Endothelial cell (in vitro differentiated cells): ENCODE results near the gene DDX10. TPM values are rescaled to one million over a fixed set of nuclear protein-coding genes. Genes with fewer than 3 reads are reported as not detected.

Experiments used
- DNase-seq: peaks from one replicate; pipeline ENCODE4 v3.0.0; 2021; ENCODE audit warnings: low spot score
- H3K27ac Mint-ChIP-seq: one replicate; pipeline ENCODE4 v1.8.0; 2021; ENCODE audit warnings: mixed read lengths, inconsistent platforms; ENCODE audit not compliant: unreplicated experiment
- H3K27me3 Mint-ChIP-seq: one replicate; pipeline ENCODE4 v1.8.0; 2021; ENCODE audit warnings: mild to moderate bottlenecking, moderate library complexity, mixed read lengths, inconsistent platforms; ENCODE audit not compliant: unreplicated experiment
- H3K36me3 Mint-ChIP-seq: one replicate; pipeline ENCODE4 v1.8.0; 2021; ENCODE audit warnings: mild to moderate bottlenecking, low read depth, mixed read lengths, inconsistent platforms; ENCODE audit not compliant: unreplicated experiment
- H3K4me1 Mint-ChIP-seq: one replicate; pipeline ENCODE4 v1.8.0; 2021; ENCODE audit warnings: mild to moderate bottlenecking, mixed read lengths, inconsistent platforms; ENCODE audit not compliant: unreplicated experiment
- H3K4me3 Mint-ChIP-seq: one replicate; pipeline ENCODE4 v1.8.0; 2021; ENCODE audit warnings: mild to moderate bottlenecking, mixed read lengths, inconsistent platforms; ENCODE audit not compliant: unreplicated experiment
- H3K9me3 Mint-ChIP-seq: one replicate; pipeline ENCODE4 v1.8.0; 2021; ENCODE audit warnings: mixed read lengths, inconsistent platforms; ENCODE audit not compliant: unreplicated experiment
- total RNA-seq: library from RNA; stranded (reverse); fragmentation: NEBNext Ultra II Directional; extraction: Animal tissue kit (Norgen Biotek cat#: 25700); gene quantifications from one replicate; pipeline ENCODE4 v1.2.1, GENCODE V29; 2021; ENCODE audit not compliant: unreplicated experiment
- TF ChIP-seq, protein P1 (sequence below): fragments of 200-600 bp; sonication (generic); IDR thresholded peaks from one replicate; pipeline ENCODE4 v1.5.0; 2021; ENCODE audit warnings: antibody characterized with exemption; ENCODE audit not compliant: unreplicated experiment

DDX10 gene
- total RNA-seq, 1 donor from 2014 or later, result 20.9 TPM

DNA sequence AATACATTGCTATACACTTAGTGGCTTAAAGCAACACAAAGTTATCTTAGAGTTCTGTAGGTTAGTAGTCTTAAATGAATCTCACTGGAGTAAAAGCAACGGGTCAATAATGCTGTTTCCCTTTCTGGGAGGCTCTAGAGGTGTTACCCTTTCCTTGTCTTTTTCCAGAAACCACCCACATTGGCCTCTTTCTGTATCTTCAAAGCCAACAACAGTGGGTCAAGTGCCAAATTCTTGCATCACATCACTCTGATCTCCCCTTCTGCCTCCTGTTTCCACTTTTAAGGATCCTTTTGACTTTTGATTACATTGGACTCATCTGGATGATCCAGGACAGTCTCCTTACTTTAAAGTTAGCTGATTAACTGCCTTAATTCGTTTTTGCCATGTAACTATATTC lies 93.6 kb downstream of the DDX10 start:
- Mint-ChIP-seq H3K4me3 (no peak overlapping the region), H3K9me3 (no peaks in the 10 kb centered on the region), H3K27me3 (peaks cover 3% of the 10 kb centered on the region), H3K4me1 (peaks cover 12% of the 10 kb centered on the region), H3K36me3 (no peaks in the 10 kb centered on the region), H3K27ac (no peak overlapping the region)
- DNase-seq, result no peak
- TF ChIP-seq, protein P1, sequence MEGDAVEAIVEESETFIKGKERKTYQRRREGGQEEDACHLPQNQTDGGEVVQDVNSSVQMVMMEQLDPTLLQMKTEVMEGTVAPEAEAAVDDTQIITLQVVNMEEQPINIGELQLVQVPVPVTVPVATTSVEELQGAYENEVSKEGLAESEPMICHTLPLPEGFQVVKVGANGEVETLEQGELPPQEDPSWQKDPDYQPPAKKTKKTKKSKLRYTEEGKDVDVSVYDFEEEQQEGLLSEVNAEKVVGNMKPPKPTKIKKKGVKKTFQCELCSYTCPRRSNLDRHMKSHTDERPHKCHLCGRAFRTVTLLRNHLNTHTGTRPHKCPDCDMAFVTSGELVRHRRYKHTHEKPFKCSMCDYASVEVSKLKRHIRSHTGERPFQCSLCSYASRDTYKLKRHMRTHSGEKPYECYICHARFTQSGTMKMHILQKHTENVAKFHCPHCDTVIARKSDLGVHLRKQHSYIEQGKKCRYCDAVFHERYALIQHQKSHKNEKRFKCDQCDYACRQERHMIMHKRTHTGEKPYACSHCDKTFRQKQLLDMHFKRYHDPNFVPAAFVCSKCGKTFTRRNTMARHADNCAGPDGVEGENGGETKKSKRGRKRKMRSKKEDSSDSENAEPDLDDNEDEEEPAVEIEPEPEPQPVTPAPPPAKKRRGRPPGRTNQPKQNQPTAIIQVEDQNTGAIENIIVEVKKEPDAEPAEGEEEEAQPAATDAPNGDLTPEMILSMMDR, result no peak

DNA sequence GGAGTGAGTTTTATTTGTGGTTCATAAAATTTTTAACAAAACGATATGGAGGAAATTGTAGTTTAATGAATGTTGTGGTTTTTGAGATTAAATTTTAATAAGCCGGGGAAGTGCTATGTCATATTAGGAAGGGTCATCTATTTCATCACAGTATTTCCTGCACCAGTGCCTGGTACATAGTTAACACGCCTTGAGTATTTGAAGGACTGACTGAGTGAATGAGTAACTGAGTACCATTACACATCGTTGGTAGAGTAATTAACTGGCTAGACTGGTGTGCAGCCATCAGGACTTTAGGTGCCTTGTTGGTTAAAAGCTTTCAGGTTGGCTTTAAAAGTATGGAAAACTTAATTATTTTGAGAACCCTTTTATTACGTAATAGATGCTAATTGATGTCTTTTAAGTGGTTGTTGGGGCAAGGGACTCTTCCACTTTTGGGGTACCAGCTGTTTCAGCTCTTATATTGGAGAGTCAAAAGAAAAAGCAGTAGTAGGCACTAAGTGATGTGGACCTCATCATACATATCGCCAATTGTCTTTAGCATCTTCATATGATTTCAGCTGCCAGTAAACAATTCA lies 101.8 kb downstream of the DDX10 start:
- Mint-ChIP-seq H3K27ac (no peak overlapping the region), H3K4me3 (no peak overlapping the region), H3K36me3 (no peaks in the 10 kb centered on the region), H3K9me3 (no peaks in the 10 kb centered on the region), H3K4me1 (no peaks in the 10 kb centered on the region), H3K27me3 (no peaks in the 10 kb centered on the region)
- DNase-seq, result no peak
- TF ChIP-seq, protein P1, result no peak

GRCh38 chr11:108768370-108768769 lies 103.5 kb downstream of the DDX10 start:
- no peak overlapping the region for H3K4me3 Mint-ChIP-seq
- no peak overlapping the region for H3K27ac Mint-ChIP-seq
- no peaks in the 10 kb centered on the region for H3K9me3 Mint-ChIP-seq
- TF ChIP-seq, protein P1, result no peak
- no peaks in the 10 kb centered on the region for H3K4me1 Mint-ChIP-seq
- H3K36me3 Mint-ChIP-seq, result no peaks in the 10 kb centered on the region
- no peaks in the 10 kb centered on the region for H3K27me3 Mint-ChIP-seq
- no peak for DNase-seq

DNA sequence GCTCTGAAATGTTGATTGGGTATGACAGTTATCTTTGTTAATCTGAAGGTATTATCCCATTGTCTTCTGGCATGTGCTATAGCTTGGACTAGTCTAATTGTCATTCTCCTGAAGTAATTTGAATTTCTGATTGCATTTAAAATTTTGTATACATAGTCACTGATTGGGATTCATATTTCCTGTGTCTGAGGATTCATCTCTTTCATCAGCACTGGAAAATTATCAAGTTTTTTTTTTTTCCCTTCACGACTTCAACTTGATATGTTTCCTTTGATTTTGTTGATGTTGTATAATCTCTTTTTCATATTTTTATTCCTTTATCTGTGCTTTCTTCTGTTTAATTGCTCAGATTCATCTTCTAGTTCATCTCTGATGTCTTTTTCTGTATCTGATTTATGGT lies 104.1 kb downstream of the DDX10 start:
- DNase-seq, result no peak
- H3K36me3 Mint-ChIP-seq, result no peaks in the 10 kb centered on the region
- H3K4me1 Mint-ChIP-seq, result no peaks in the 10 kb centered on the region
- H3K4me3 Mint-ChIP-seq, result no peak overlapping the region
- no peaks in the 10 kb centered on the region for H3K27me3 Mint-ChIP-seq
- H3K27ac Mint-ChIP-seq, result no peak overlapping the region
- no peaks in the 10 kb centered on the region for H3K9me3 Mint-ChIP-seq
- TF ChIP-seq, protein P1, result no peak

DNA sequence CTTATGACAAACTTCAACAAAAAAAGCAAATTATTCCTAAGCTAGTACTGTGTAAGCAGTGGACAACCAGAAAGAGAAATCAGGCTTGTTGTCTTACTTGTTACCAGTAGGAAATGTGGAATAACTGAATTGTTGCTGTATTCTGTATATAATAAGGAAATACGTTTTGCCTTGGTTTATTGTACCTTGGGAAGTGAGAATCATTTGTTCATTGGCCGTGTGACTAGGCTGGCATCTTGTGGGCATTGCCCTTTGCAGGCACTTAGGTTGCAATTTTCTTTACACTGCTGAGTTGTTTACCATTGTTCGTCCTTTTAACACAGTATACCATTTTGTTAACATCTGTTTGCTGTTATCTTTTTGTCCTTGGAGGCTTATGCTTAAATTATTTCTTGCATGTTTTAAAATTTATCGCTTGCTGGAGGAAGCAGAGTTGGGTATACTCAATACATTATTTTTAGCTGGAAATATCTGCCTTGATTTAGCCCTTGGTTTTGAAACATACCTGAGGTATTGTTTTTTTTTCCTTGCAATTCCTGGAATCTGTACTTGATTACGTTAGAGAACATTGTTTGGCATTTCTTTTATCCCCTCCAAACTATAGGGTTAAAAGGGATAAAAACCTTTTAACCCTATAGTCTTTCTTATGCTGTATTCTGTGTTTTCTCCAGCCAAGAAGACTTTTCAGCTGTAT lies 109.3 kb downstream of the DDX10 start:
- no peak for DNase-seq
- no peaks in the 10 kb centered on the region for H3K27me3 Mint-ChIP-seq
- H3K4me3 Mint-ChIP-seq, result no peak overlapping the region
- TF ChIP-seq, protein P1, result no peak
- H3K9me3 Mint-ChIP-seq, result no peaks in the 10 kb centered on the region
- H3K36me3 Mint-ChIP-seq, result peaks cover 5% of the 10 kb centered on the region
- H3K27ac Mint-ChIP-seq, result no peak overlapping the region
- no peaks in the 10 kb centered on the region for H3K4me1 Mint-ChIP-seq
